Stimulated activated CD8-positive, alpha-beta memory T cell treated with anti-CD3 and anti-CD28 coated beads, Interleukin-7, amount 100 ng/mL, for 24 hours (primary cell): ENCODE results near the gene MCFD2.
"Not testable (repeated sequence)": the region's sequence is repeated elsewhere in the genome, so short reads cannot be mapped to it uniquely, and the experiment has no call there.

ENCODE experiments used
- DNase-seq: peaks from one replicate; pipeline ENCODE4 v3.0.0-alpha.2; 2020; ENCODE audit warnings: low read depth

Gene MCFD2

DNA sequence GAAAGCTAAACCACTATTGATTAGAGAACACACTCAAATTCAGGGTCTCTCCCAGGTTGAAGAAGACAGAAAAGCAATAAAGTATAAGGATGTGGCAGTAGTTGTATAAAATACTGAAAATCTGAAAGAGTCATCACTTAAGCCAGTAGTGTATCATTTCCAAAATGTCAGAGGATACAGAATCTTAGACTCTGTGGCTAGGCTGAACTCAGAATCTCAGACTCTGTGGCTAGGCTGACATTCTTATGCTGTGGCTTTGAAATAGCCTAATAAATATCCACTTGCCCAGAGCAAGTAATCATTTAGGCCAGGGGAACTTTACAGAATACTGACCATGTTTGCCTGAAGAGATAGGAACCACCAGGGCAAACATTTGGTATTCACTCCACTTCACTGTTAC, 13.1 kb downstream of the MCFD2 start:
- DNase-seq, result no peak

GRCh38 chr2:46901611-46902010, 14.0 kb downstream of the MCFD2 start:
- no peak for DNase-seq

- DNase-seq, result no peak
These were observed 15.2 kb downstream of the MCFD2 start for GRCh38 chr2:46900381-46900780.

GRCh38 chr2:46899053-46899452, 16.6 kb downstream of the MCFD2 start:
- no peak for DNase-seq

DNA sequence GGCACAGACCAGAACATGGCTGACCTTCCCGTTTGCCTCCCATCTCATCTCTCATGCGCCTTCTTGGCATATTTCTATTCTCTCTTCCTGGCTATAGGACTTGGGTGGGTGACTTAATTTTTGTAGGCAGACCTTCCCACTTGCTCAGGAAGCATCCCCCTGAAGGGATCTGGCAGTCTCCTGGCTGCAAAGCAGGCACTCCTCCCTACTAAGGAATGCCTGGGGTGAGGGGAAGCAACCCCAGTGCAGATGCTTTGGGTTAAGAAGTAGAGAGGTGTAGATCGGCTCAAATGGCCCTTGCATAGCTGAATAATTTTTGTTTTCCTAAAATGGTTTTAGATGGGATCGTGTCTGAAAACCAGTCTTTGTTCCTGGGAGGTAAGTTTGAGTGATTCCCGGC, 17.6 kb downstream of the MCFD2 start:
- no peak for DNase-seq

- no peak for DNase-seq
These were observed 22.2 kb downstream of the MCFD2 start for GRCh38 chr2:46893269-46893939.

DNA sequence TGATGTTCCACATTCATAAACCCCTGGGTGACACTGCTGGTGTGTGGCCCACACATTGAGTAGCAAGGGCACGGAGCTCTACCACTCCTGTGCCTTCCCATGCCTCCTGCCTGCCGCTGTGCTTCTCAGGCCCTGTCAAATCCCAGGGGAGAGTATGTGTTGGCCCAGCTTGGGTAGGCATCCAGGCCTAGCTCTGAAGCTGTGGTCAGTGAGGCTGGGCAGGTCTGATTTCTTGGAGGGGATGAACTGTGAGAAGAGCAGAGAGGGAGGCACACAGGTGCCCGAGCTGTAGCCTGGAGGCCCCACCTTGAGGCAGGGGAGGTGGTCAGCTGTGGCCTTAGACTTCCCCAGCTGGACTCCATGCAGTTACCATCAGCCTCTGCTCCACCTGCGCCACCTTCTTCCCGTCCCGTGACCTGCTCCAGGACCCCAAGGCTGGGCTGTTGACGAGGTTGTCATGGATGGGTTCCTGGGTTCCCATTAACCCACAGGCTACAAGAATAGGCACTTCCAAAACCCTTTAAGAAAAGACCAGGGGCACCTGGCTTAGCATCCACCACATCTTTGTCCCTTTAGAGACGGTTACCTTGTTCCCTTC, 23.6 kb downstream of the MCFD2 start:
- DNase-seq, result no peak

GRCh38 chr2:46888421-46888952, 27.1 kb downstream of the MCFD2 start:
- DNase-seq, result no peak

DNA sequence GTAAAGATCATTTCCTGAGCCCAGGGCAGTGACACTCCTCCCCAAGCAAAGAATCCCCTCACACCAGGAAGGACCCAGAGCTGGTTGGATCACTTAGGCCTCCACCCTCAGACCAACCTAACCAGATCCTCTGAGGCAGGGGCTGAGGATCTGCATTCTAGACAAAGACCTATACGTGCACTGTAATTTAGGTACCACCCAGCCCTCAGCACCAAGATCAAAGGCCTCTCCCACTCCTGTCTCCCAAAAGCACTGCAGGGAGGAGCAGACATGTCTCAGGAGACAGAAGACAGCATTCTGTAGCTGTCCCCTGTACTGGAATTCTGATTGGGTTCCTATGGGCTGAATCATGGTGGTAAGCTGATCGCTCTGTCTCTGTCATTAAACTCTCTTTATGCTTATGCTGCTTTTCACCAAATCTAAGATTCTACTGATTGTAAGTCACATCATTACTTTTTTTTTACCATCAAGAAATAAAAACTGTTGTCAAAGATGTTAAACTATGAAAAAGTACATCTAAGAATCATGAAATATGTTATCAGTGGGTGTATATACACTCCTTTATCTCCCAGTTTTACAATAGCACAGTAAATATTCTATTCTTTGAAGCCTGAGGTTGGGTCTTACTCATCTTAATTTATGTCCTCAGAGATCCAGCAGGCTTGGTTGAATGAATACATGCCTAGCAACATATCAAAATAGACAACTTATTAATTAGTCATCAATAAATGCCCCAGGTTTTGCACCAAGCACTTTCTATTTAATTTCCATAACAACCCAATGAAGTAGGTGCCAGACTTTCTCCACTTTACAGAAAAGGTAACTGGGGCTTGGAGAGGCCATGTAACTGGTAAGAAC, 28.3 kb downstream of the MCFD2 start:
- no peak for DNase-seq

GRCh38 chr2:46886268-46887027, 29.2 kb downstream of the MCFD2 start:
- no peak for DNase-seq

GRCh38 chr2:46885376-46885775, 30.2 kb downstream of the MCFD2 start:
- no peak for DNase-seq

DNA sequence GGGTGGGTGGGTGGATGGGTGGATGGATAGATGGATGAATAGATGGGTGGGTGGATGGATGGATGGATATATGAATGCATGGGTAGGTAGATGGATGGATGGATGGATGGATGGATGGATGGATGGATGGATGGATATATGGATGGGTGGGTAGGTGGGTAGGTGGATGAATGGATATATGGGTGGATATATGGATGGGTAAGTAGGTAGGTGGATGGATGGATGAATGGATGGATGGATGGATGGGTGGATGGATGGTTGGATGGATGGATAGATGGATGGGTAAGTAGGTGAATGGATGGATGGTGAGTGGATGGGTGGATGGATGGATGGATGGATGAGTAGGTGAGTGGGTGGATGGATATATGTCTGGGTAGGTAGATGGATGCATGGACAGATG, 36.1 kb downstream of the MCFD2 start:
- no peak for DNase-seq

GRCh38 chr2:46878886-46879285, 36.7 kb downstream of the MCFD2 start:
- DNase-seq, result no peak

DNA sequence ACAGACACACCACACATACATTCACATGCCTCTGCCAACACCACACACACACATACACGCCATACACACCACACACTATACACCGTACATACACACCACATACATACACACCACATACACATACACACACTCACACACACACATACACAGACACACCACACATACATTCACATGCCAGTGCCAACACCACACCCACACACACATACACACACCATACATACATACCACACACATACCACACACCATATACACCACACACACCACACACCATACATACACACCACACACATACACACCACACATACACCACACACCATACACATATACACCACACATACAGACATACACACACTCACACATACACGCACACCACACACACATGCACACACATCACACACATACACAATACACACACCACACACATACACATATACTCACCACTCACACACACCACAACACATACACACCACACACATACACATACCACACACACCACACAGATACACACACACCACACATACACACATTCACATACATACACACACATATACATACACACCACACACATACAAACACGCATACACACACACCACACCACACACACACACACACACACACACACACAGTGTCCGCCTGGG, 37.2 kb downstream of the MCFD2 start:
- DNase-seq, result no peak

- DNase-seq, result no peak
These were observed 37.9 kb downstream of the MCFD2 start for GRCh38 chr2:46877619-46878113.

DNA sequence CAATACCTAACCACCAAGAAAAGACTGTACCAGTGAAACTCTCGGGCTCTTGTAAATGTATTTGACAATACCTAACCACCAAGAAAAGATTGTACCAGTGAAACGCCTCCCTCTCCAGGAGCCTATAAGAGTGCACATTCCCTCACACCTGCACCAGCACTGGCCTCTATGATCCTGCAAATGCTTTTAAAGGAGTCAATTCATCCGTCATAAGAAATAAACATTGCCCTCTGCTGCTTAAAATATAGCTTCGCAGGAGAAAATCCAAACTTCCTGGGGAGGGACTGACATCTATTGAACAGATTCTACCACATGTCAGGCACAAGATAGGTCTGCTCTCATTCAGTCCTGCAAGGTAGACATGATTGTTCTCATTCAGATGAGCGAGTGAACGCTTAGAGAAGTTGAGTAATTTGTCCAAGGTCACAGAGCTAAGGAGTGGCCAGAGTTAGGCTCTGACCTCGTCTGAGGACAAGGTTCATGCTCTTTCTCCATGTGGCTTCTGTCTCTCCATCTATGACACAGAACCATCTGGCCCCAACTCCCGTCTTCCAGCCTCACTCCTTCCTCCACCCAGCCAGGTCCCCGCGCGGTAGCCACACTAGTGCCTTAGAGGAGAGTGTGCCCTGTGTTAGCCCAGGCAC, 38.7 kb downstream of the MCFD2 start:
- DNase-seq, result no peak

- not testable (repeated sequence) for DNase-seq
These were observed 39.5 kb downstream of the MCFD2 start for GRCh38 chr2:46875962-46876689.

- no peak for DNase-seq
These were observed 40.2 kb downstream of the MCFD2 start for GRCh38 chr2:46875226-46875899.

- no peak for DNase-seq
These were observed 41.2 kb downstream of the MCFD2 start for GRCh38 chr2:46874236-46874929.
